Measurements from ENCODE around the gene BICC1. TPM values are rescaled to one million over a fixed set of nuclear protein-coding genes. Genes with fewer than 3 reads are reported as not detected.

BICC1 gene
- total and polyA plus RNA-seq, 2 experiments from 2014 or later, result 5.8 to 20.4 TPM

- DNase-seq (ENCODE audit: low spot score), result no peak
- TF ChIP-seq EZH2 (IDR thresholded peaks at IDR 0.05; ENCODE audit: borderline replicate concordance) (no peak), CTCF (IDR thresholded peaks at IDR 0.05; ENCODE audit: poor library complexity) (no peak), EZH2phosphoT487 (IDR thresholded peaks at IDR 0.05; ENCODE audit: low read depth, severe bottlenecking, unreplicated experiment) (no peak)
- H3K36me3 ChIP-seq (replicated peaks; ENCODE audit: insufficient read depth, low read depth), result no peaks in the 10 kb centered on the region
- H3K79me2 ChIP-seq, result no peaks in the 10 kb centered on the region
- no peak overlapping the region for H3K4me2 ChIP-seq
- H3K27ac ChIP-seq, result no peak overlapping the region
- no peaks in the 10 kb centered on the region for H3K9me3 ChIP-seq (ENCODE audit: low read depth)
- WGBS (ENCODE audit: low lambda C conversion rate, missing lambda C conversion rate), result 63% methylated on average over 3 of the region's 3 CpGs
- no peaks in the 10 kb centered on the region for H3K9me2 ChIP-seq (replicated peaks; ENCODE audit: insufficient read depth)
- no peaks in the 10 kb centered on the region for H3K4me1 ChIP-seq (ENCODE audit: insufficient read depth)
- H3K27me3 ChIP-seq, result no peaks in the 10 kb centered on the region
- H4K20me1 ChIP-seq (ENCODE audit: insufficient read depth, poor library complexity, severe bottlenecking), result no peaks in the 10 kb centered on the region
- no peak overlapping the region for H3K4me3 ChIP-seq
- H2AFZ ChIP-seq, result no peak overlapping the region
Measured at GRCh38 chr10:58844680-58845079, 332.0 kb downstream of the BICC1 start.

GRCh38 chr10:58846856-58847255 is 334.2 kb downstream of the BICC1 start:
- H2AFZ ChIP-seq, result no peak overlapping the region
- H3K4me2 ChIP-seq, result no peak overlapping the region
- no peaks in the 10 kb centered on the region for H3K36me3 ChIP-seq (replicated peaks; ENCODE audit: insufficient read depth, low read depth)
- no peaks in the 10 kb centered on the region for H3K79me2 ChIP-seq
- no peaks in the 10 kb centered on the region for H3K9me3 ChIP-seq (ENCODE audit: low read depth)
- DNase-seq (ENCODE audit: low spot score), result no peak
- H4K20me1 ChIP-seq (ENCODE audit: insufficient read depth, poor library complexity, severe bottlenecking), result no peaks in the 10 kb centered on the region
- H3K9me2 ChIP-seq (replicated peaks; ENCODE audit: insufficient read depth), result no peaks in the 10 kb centered on the region
- no peak overlapping the region for H3K4me3 ChIP-seq
- WGBS (ENCODE audit: low lambda C conversion rate, missing lambda C conversion rate), result 96% methylated on average over 3 of the region's 3 CpGs
- no peak for TF ChIP-seq EZH2phosphoT487 (IDR thresholded peaks at IDR 0.05; ENCODE audit: low read depth, severe bottlenecking, unreplicated experiment)
- no peak for TF ChIP-seq CTCF (IDR thresholded peaks at IDR 0.05; ENCODE audit: poor library complexity)
- no peak for TF ChIP-seq EZH2 (IDR thresholded peaks at IDR 0.05; ENCODE audit: borderline replicate concordance)
- no peaks in the 10 kb centered on the region for H3K4me1 ChIP-seq (ENCODE audit: insufficient read depth)
- no peak overlapping the region for H3K27ac ChIP-seq
- no peaks in the 10 kb centered on the region for H3K27me3 ChIP-seq

- no peaks in the 10 kb centered on the region for H3K9me3 ChIP-seq (ENCODE audit: low read depth)
- WGBS (ENCODE audit: low lambda C conversion rate, missing lambda C conversion rate), result 96% methylated on average over 2 of the region's 2 CpGs
- no peaks in the 10 kb centered on the region for H4K20me1 ChIP-seq (ENCODE audit: insufficient read depth, poor library complexity, severe bottlenecking)
- no peak for TF ChIP-seq EZH2 (IDR thresholded peaks at IDR 0.05; ENCODE audit: borderline replicate concordance)
- TF ChIP-seq EZH2phosphoT487 (IDR thresholded peaks at IDR 0.05; ENCODE audit: low read depth, severe bottlenecking, unreplicated experiment), result no peak
- no peak for TF ChIP-seq CTCF (IDR thresholded peaks at IDR 0.05; ENCODE audit: poor library complexity)
- H3K9me2 ChIP-seq (replicated peaks; ENCODE audit: insufficient read depth), result no peaks in the 10 kb centered on the region
- no peak for DNase-seq (ENCODE audit: low spot score)
- peaks cover 2% of the 10 kb centered on the region for H3K4me1 ChIP-seq (ENCODE audit: insufficient read depth)
- H3K4me2 ChIP-seq, result no peak overlapping the region
- no peak overlapping the region for H3K4me3 ChIP-seq
- H3K27me3 ChIP-seq, result no peaks in the 10 kb centered on the region
- no peaks in the 10 kb centered on the region for H3K79me2 ChIP-seq
- H3K27ac ChIP-seq, result no peak overlapping the region
- H3K36me3 ChIP-seq (replicated peaks; ENCODE audit: insufficient read depth, low read depth), result no peaks in the 10 kb centered on the region
- no peak overlapping the region for H2AFZ ChIP-seq
Measured at GRCh38 chr10:58851606-58852005, 338.9 kb downstream of the BICC1 start.

- no peak for DNase-seq (ENCODE audit: low spot score)
- no peak for TF ChIP-seq CTCF (IDR thresholded peaks at IDR 0.05; ENCODE audit: poor library complexity)
- no peak for TF ChIP-seq EZH2 (IDR thresholded peaks at IDR 0.05; ENCODE audit: borderline replicate concordance)
- no peak for TF ChIP-seq EZH2phosphoT487 (IDR thresholded peaks at IDR 0.05; ENCODE audit: low read depth, severe bottlenecking, unreplicated experiment)
- 97% methylated on average over 2 of the region's 2 CpGs for WGBS (ENCODE audit: low lambda C conversion rate, missing lambda C conversion rate)
Measured at GRCh38 chr10:58853668-58854067, 341.0 kb downstream of the BICC1 start.

More at GRCh38 chr10:58853668-58854067, 341.0 kb downstream of the BICC1 start:
- Histone ChIP-seq H3K4me2 (no peak overlapping the region), H3K9me3 (ENCODE audit: low read depth) (no peaks in the 10 kb centered on the region), H4K20me1 (ENCODE audit: insufficient read depth, poor library complexity, severe bottlenecking) (no peaks in the 10 kb centered on the region), H3K9me2 (replicated peaks; ENCODE audit: insufficient read depth) (no peaks in the 10 kb centered on the region), H3K4me1 (ENCODE audit: insufficient read depth) (peaks cover 9% of the 10 kb centered on the region), H3K27me3 (no peaks in the 10 kb centered on the region), H3K4me3 (no peak overlapping the region), H3K79me2 (no peaks in the 10 kb centered on the region), H3K27ac (no peak overlapping the region), H3K36me3 (replicated peaks; ENCODE audit: insufficient read depth, low read depth) (no peaks in the 10 kb centered on the region), H2AFZ (no peak overlapping the region)
